Tibial nerve (tissue), 4 donors: ENCODE data around the gene RIPPLY3. TPM values are rescaled to one million over a fixed set of nuclear protein-coding genes. Genes with fewer than 3 reads are reported as not detected.
"Not testable (repeated sequence)": the region's sequence is repeated elsewhere in the genome, so short reads cannot be mapped to it uniquely, and the experiment has no call there.

Source experiments
- DNase-seq, 2 donors: peaks; one replicate each; pipeline ENCODE4 v3.0.0-alpha.2; 2019; ENCODE audit warnings: low spot score in 2 of 2
- H3K27ac ChIP-seq, 4 donors: fragments of 200-600 bp; sonication (generic) in 3 of 4; one replicate each; pipeline ENCODE4 v1.5.1; 2017 to 2019; ENCODE audit warnings: mild to moderate bottlenecking in 1 of 4
- H3K27me3 ChIP-seq, 2 donors: fragments of 200-600 bp; sonication (generic) in 1 of 2; one replicate each; pipeline versions ENCODE4 v1.5.1 to v1.6.0; 2017 to 2019
- H3K36me3 ChIP-seq, 3 donors: fragments of 200-600 bp; sonication (generic); one replicate each; pipeline ENCODE4 v1.5.1; 2018 to 2019
- H3K4me1 ChIP-seq, 4 donors: fragments of 200-600 bp; sonication (generic) in 3 of 4; one replicate each; pipeline ENCODE4 v1.5.1; 2017 to 2019
- H3K4me3 ChIP-seq, 4 donors: fragments of 200-600 bp; sonication (generic) in 3 of 4; one replicate each; pipeline ENCODE4 v1.5.1; 2017 to 2019; ENCODE audit warnings: mild to moderate bottlenecking in 1 of 4, moderate library complexity in 1 of 4
- H3K9me3 ChIP-seq, 4 donors: fragments of 200-600 bp; sonication (generic) in 3 of 4; one replicate each; pipeline ENCODE4 v1.5.1; 2017 to 2019
- CTCF ChIP-seq, 5 experiments: fragments of 200-600 bp in 3 of 5; fragments of 450-650 bp in 2 of 5; sonication (generic) in 3 of 5; IDR thresholded peaks; one replicate each; pipeline ENCODE4 v1.5.1; 2016 to 2019; ENCODE audit warnings: antibody characterized with exemption in 5 of 5, mild to moderate bottlenecking in 3 of 5, moderate library complexity in 2 of 5
- EP300 ChIP-seq, 2 donors: sonication (generic); formaldehyde crosslinking; IDR thresholded peaks; one replicate each; pipeline ENCODE4 v1.6.1; 2017; ENCODE audit warnings: antibody characterized with exemption in 2 of 2, mild to moderate bottlenecking in 1 of 2
- POLR2A ChIP-seq, 2 donors: fragments of 450-650 bp; IDR thresholded peaks; one replicate each; pipeline ENCODE4 v1.6.1; 2017; ENCODE audit warnings: antibody characterized with exemption in 2 of 2, mild to moderate bottlenecking in 2 of 2, moderate library complexity in 2 of 2
- WGBS, 2 donors: methylation state at CpG; one replicate each; pipeline ENCODE4 v1.1.5; 2018; 5-methylcytosine and 5-hydroxymethylcytosine counted together
- total RNA-seq, 4 donors: library from RNA; depleted of rRNA; stranded (reverse); fragments of >200 nt; gene quantifications; one replicate each; pipeline ENCODE4 v1.1.0, GENCODE V29; 2016

RIPPLY3 gene
- total RNA-seq, 4 donors from 2014 or later, result not detected

GRCh38 chr21:36990508-36991205 lies 15.8 kb upstream of the RIPPLY3 start:
- TF ChIP-seq CTCF (IDR thresholded peaks at IDR 0.05) (no peak), EP300 (IDR thresholded peaks at IDR 0.05) (no peak), POLR2A (IDR thresholded peaks at IDR 0.05) (no peak)
- Histone ChIP-seq H3K27ac (peak overlapping the region; percentile 81 to 93 (median 87)), H3K27me3 (peaks cover 0 to 18% of the 10 kb centered on the region in 2 donors), H3K4me1 (peaks cover 0 to 6% (median 0%) of the 10 kb centered on the region in 4 donors), H3K36me3 (no peaks in the 10 kb centered on the region), H3K9me3 (peaks cover 0 to 7% (median 0%) of the 10 kb centered on the region in 4 donors), H3K4me3 (peak overlapping the region; percentile 57 to 78 (median 62))
- WGBS, 2 donors, result 58 to 63% methylated on average over 21 of the region's 21 CpGs
- no peak for DNase-seq

DNA sequence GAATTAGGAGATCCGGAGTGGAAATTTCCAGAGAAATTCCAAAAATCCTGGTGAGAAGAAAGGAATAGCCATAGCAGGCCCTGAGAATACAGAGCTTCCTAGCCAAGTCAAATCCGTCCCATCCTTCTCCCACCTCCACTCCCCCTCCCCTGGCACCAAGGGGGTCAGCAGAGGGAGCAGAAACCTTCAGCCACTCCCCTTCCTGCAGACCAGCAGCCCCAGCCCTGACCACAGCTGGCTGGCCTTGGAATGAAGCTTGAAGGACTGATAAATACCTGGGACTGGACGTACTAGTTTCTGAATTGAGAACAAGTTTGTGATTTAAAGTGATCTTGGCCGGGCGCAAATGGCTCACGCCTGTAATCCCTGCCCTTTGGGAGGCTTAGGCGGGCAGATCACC lies 13.8 kb upstream of the RIPPLY3 start:
- H3K4me3 ChIP-seq, result no peak overlapping the region
- 71 to 80% methylated on average over 7 of the region's 7 CpGs for WGBS, 2 donors
- H3K27me3 ChIP-seq, result peaks cover 0 to 18% of the 10 kb centered on the region in 2 donors
- TF ChIP-seq POLR2A (IDR thresholded peaks at IDR 0.05), result no peak
- TF ChIP-seq EP300 (IDR thresholded peaks at IDR 0.05), result no peak
- no peak for TF ChIP-seq CTCF (IDR thresholded peaks at IDR 0.05)
- no peak overlapping the region for H3K27ac ChIP-seq
- peaks cover 0 to 7% (median 0%) of the 10 kb centered on the region in 4 donors for H3K9me3 ChIP-seq
- H3K36me3 ChIP-seq, result no peaks in the 10 kb centered on the region
- peaks cover 0 to 6% (median 0%) of the 10 kb centered on the region in 4 donors for H3K4me1 ChIP-seq
- DNase-seq, result no peak

GRCh38 chr21:36994501-36995158 lies 11.9 kb upstream of the RIPPLY3 start:
- TF ChIP-seq POLR2A (IDR thresholded peaks at IDR 0.05) (no peak), EP300 (IDR thresholded peaks at IDR 0.05) (no peak), CTCF (IDR thresholded peaks at IDR 0.05) (no peak)
- H3K9me3 ChIP-seq, result peaks cover 0 to 7% (median 0%) of the 10 kb centered on the region in 4 donors
- H3K36me3 ChIP-seq, result no peaks in the 10 kb centered on the region
- no peak overlapping the region for H3K4me3 ChIP-seq
- H3K27me3 ChIP-seq, result peaks cover 0 to 18% of the 10 kb centered on the region in 2 donors
- WGBS, 2 donors, result 35 to 36% methylated on average over 35 to 38 of the region's 38 CpGs
- peaks cover 0 to 6% (median 0%) of the 10 kb centered on the region in 4 donors for H3K4me1 ChIP-seq
- H3K27ac ChIP-seq, result no peak overlapping the region
- no peak for DNase-seq

DNA sequence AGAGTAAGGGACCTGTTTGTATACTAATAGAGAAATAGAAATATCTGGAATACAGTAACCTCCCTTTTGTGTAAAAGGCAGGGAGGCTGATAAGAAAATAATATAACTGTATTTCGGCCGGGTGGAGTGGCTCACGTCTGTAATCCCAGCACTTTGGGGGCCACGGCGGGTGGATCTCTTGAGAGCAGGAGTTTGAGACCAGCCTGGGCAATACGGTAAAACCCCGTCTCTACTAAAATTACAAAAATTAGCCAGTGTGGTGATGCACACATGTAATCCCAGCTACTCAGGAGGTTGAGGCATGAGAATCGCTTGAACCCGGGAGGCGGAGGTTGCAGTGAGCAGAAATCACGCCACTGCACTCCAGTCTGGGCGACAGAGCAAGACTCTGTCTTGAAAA lies 11.2 kb upstream of the RIPPLY3 start:
- not testable (repeated sequence) for H3K27ac ChIP-seq, DNase-seq, H3K4me3 ChIP-seq, H3K9me3 ChIP-seq, H3K36me3 ChIP-seq, H3K4me1 ChIP-seq
- peaks cover 0 to 18% of the 10 kb centered on the region in 2 donors for H3K27me3 ChIP-seq
- 92 to 93% methylated on average over 12 of the region's 12 CpGs for WGBS, 2 donors

GRCh38 chr21:36999131-36999898 lies 7.2 kb upstream of the RIPPLY3 start:
- WGBS, 2 donors, result 86 to 91% methylated on average over 11 of the region's 11 CpGs
- Histone ChIP-seq H3K27ac (no peak overlapping the region), H3K9me3 (peaks cover 0 to 4% (median 0%) of the 10 kb centered on the region in 4 donors), H3K4me1 (no peaks in the 10 kb centered on the region), H3K4me3 (no peak overlapping the region), H3K36me3 (no peaks in the 10 kb centered on the region), H3K27me3 (peaks cover 0 to 8% of the 10 kb centered on the region in 2 donors)
- TF ChIP-seq CTCF (IDR thresholded peaks at IDR 0.05) (no peak), POLR2A (IDR thresholded peaks at IDR 0.05) (no peak), EP300 (IDR thresholded peaks at IDR 0.05) (no peak)
- no peak for DNase-seq
